Activated B cell treated with CpG ODN at 0.5 μM for 24 hours (primary cell): ENCODE measurements around the gene NBPF4. TPM values are rescaled to one million over a fixed set of nuclear protein-coding genes. Genes with fewer than 3 reads are reported as not detected.

Experiments used
- ATAC-seq: fragments of 200-7000 bp; cut with Tn5 transposase; one replicate; pipeline ENCODE4 v1.10.0; 2021; ENCODE audit warnings: low read depth, mild to moderate bottlenecking, moderate library complexity
- CTCF ChIA-PET: fragments of 350-600 bp; sonication (Branson Sonifier 250); formaldehyde crosslinking; loops from one replicate; lab custom pipeline; 2021; ENCODE audit warnings: antibody characterized with exemption; lab: Charles Lee
- POLR2A ChIA-PET: fragments of 350-600 bp; sonication (Branson Sonifier 250); formaldehyde crosslinking; loops from one replicate; lab custom pipeline; 2021; ENCODE audit warnings: antibody characterized with exemption; lab: Charles Lee
- DNase-seq: peaks from one replicate; pipeline ENCODE4 v3.0.0; 2022
- H3K27ac Mint-ChIP-seq: one replicate; pipeline ENCODE4 v1.8.0; 2020; ENCODE audit warnings: mixed read lengths
- H3K27me3 Mint-ChIP-seq: one replicate; pipeline ENCODE4 v1.8.0; 2021; ENCODE audit warnings: mixed read lengths
- H3K36me3 Mint-ChIP-seq: one replicate; pipeline ENCODE4 v1.8.0; 2021; ENCODE audit warnings: low read depth, mixed read lengths
- H3K4me1 Mint-ChIP-seq: one replicate; pipeline ENCODE4 v1.8.0; 2021; ENCODE audit warnings: mixed read lengths
- H3K4me3 Mint-ChIP-seq: one replicate; pipeline ENCODE4 v1.8.0; 2020; ENCODE audit warnings: mild to moderate bottlenecking, mixed read lengths
- H3K9me3 Mint-ChIP-seq: one replicate; pipeline ENCODE4 v1.8.0; 2020; ENCODE audit warnings: mixed read lengths
- intact Hi-C: fragments of 100-400 bp; cut with micrococcal nuclease; formaldehyde crosslinking; loops from one replicate; pipeline ENCODE4 v1.15.1; 2024
- total RNA-seq: library from RNA; stranded (reverse); gene quantifications from 2 replicates; pipeline ENCODE4 v1.2.3, GENCODE V29; 2022
- TF ChIP-seq, protein P1 (sequence below): fragments of 200-600 bp; IDR thresholded peaks from one replicate; pipeline ENCODE4 v1.8.0; 2022; ENCODE audit warnings: antibody characterized with exemption, mild to moderate bottlenecking

The NBPF4 gene
- total RNA-seq, 1 donor from 2014 or later = not detected

- no peak overlapping the region for H3K27ac Mint-ChIP-seq
- no peaks in the 10 kb centered on the region for H3K27me3 Mint-ChIP-seq
- ChIA-PET POLR2A (no interaction called here), CTCF (no interaction called here)
- no peak for DNase-seq
- peaks cover 33% of the 10 kb centered on the region for H3K36me3 Mint-ChIP-seq
- TF ChIP-seq, protein P1, sequence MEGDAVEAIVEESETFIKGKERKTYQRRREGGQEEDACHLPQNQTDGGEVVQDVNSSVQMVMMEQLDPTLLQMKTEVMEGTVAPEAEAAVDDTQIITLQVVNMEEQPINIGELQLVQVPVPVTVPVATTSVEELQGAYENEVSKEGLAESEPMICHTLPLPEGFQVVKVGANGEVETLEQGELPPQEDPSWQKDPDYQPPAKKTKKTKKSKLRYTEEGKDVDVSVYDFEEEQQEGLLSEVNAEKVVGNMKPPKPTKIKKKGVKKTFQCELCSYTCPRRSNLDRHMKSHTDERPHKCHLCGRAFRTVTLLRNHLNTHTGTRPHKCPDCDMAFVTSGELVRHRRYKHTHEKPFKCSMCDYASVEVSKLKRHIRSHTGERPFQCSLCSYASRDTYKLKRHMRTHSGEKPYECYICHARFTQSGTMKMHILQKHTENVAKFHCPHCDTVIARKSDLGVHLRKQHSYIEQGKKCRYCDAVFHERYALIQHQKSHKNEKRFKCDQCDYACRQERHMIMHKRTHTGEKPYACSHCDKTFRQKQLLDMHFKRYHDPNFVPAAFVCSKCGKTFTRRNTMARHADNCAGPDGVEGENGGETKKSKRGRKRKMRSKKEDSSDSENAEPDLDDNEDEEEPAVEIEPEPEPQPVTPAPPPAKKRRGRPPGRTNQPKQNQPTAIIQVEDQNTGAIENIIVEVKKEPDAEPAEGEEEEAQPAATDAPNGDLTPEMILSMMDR = no peak
- peaks cover 12% of the 10 kb centered on the region for H3K9me3 Mint-ChIP-seq
- H3K4me3 Mint-ChIP-seq = no peak overlapping the region
- no peak for ATAC-seq
- peaks cover 8% of the 10 kb centered on the region for H3K4me1 Mint-ChIP-seq
- intact Hi-C loops = no loop called here
These were observed 50.5 kb downstream of the NBPF4 start for GRCh38 chr1:108193333-108193732.

DNA sequence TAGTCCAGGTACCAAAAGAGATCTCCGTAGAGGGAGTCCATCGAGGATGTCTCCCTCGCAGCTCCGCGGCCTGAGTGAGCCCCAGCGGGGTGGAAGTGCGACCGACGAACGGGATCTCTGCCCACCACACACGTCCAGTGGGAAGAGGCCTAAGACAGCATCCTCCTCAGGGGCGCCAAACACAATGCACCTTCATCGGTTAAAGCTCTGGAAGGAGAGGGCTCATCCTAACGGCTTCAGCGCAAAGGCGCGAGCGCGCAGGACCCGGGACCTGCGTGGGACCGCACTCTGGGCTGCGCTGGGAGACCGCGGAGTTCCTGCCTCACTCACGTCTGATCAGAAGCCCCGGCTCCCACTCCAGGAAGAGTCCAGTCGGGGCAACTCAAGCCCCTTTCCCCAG lies 51.3 kb downstream of the NBPF4 start:
- Mint-ChIP-seq H3K4me1 (peaks cover under 1% of the 10 kb centered on the region), H3K27me3 (no peaks in the 10 kb centered on the region), H3K4me3 (no peak overlapping the region), H3K27ac (no peak overlapping the region), H3K9me3 (peaks cover 17% of the 10 kb centered on the region), H3K36me3 (peaks cover 37% of the 10 kb centered on the region)
- ATAC-seq (no peak), DNase-seq (no peak)
- CTCF ChIA-PET = no interaction called here
- POLR2A ChIA-PET = no interaction called here
- intact Hi-C loops = no loop called here
- TF ChIP-seq, protein P1 = no peak

DNA sequence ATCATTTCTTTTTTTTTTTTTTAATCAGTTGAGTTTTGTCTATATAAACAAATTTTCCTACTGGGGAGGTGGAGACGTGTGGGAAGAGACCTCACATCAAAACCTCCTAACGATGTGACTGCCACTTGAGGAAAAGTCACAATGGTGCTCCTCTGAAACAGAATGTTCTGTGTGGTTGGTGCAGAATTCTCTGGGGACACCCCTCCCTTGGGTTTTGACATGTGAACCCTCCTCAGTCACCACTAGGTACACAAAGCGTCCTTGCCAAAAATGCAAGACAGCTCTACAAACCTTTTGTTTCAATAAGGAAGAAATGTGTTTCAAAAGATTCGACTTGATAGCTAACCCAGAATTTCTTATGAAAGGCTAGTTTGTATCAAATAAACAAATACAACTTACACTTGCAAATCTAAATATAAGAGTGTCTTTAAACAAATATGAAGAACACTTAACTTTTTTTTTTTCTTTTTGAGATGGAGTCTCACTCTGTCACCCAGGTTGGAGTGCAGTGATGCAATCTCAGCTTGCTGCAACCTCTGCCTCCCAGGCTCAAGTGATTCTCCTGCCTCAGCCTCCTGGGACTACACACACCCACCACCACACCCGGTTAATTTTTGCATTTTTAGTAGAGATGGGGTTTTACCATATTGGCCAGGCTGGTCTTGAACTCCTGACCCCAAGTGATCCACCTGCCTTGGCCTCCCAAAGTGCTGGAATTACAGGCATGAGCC lies 53.0 kb downstream of the NBPF4 start:
- no peak for DNase-seq
- no peaks in the 10 kb centered on the region for H3K4me1 Mint-ChIP-seq
- peaks cover 17% of the 10 kb centered on the region for H3K9me3 Mint-ChIP-seq
- H3K27me3 Mint-ChIP-seq = no peaks in the 10 kb centered on the region
- CTCF ChIA-PET = no interaction called here
- intact Hi-C loops = no loop called here
- POLR2A ChIA-PET = no interaction called here
- ATAC-seq = no peak
- no peak overlapping the region for H3K4me3 Mint-ChIP-seq
- H3K36me3 Mint-ChIP-seq = peaks cover 35% of the 10 kb centered on the region
- H3K27ac Mint-ChIP-seq = no peak overlapping the region
- TF ChIP-seq, protein P1 = no peak

GRCh38 chr1:108190001-108190634 lies 53.8 kb downstream of the NBPF4 start:
- DNase-seq (no peak), ATAC-seq (no peak)
- TF ChIP-seq, protein P1 = no peak
- H3K9me3 Mint-ChIP-seq = peaks cover 15% of the 10 kb centered on the region
- intact Hi-C loops = no loop called here
- H3K4me1 Mint-ChIP-seq = no peaks in the 10 kb centered on the region
- peaks cover 32% of the 10 kb centered on the region for H3K36me3 Mint-ChIP-seq
- H3K4me3 Mint-ChIP-seq = no peak overlapping the region
- no peaks in the 10 kb centered on the region for H3K27me3 Mint-ChIP-seq
- ChIA-PET CTCF (no interaction called here), POLR2A (no interaction called here)
- H3K27ac Mint-ChIP-seq = no peak overlapping the region

DNA sequence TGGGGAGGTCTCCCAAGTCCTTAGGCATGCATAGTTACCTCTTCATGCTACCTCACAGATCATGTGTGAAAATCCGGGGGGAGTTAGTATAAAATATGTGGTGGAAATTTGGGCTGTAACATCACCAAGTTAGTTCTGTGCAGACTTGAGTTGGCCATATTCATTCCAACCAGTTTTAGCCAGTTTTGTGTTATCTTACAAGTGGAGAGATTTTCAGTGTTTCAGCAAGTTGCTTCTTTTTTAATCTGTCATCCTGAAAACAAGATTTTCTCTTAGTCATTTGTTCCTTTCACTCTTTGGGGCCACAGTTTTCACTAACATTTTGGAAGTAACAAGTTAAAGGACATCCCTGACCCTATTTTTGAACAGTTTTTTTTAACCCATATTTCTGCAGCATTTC lies 55.1 kb downstream of the NBPF4 start:
- no peaks in the 10 kb centered on the region for H3K4me1 Mint-ChIP-seq
- no peak overlapping the region for H3K27ac Mint-ChIP-seq
- ATAC-seq = no peak
- TF ChIP-seq, protein P1 = no peak
- ChIA-PET POLR2A (no interaction called here), CTCF (no interaction called here)
- peaks cover 39% of the 10 kb centered on the region for H3K36me3 Mint-ChIP-seq
- peaks cover 13% of the 10 kb centered on the region for H3K9me3 Mint-ChIP-seq
- DNase-seq = no peak
- no peaks in the 10 kb centered on the region for H3K27me3 Mint-ChIP-seq
- no peak overlapping the region for H3K4me3 Mint-ChIP-seq
- intact Hi-C loops = no loop called here
